Cerebellar nuclear complex (tissue), 1 donor: ENCODE measurements around the gene CEP97.
A peak's percentile ranks its signal among the peaks of the same experiment; 100 is the strongest.
"Not testable (repeated sequence)": the region's sequence is repeated elsewhere in the genome, so short reads cannot be mapped to it uniquely, and the experiment has no call there.

Source experiments
- DNase-seq, 2 experiments: peaks; one replicate each; lab custom pipeline; 2025; lab: John Stamatoyannopoulos, UW

The CEP97 gene, protein sequence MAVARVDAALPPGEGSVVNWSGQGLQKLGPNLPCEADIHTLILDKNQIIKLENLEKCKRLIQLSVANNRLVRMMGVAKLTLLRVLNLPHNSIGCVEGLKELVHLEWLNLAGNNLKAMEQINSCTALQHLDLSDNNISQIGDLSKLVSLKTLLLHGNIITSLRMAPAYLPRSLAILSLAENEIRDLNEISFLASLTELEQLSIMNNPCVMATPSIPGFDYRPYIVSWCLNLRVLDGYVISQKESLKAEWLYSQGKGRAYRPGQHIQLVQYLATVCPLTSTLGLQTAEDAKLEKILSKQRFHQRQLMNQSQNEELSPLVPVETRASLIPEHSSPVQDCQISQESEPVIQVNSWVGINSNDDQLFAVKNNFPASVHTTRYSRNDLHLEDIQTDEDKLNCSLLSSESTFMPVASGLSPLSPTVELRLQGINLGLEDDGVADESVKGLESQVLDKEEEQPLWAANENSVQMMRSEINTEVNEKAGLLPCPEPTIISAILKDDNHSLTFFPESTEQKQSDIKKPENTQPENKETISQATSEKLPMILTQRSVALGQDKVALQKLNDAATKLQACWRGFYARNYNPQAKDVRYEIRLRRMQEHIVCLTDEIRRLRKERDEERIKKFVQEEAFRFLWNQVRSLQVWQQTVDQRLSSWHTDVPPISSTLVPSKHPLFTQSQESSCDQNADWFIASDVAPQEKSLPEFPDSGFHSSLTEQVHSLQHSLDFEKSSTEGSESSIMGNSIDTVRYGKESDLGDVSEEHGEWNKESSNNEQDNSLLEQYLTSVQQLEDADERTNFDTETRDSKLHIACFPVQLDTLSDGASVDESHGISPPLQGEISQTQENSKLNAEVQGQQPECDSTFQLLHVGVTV

DNA sequence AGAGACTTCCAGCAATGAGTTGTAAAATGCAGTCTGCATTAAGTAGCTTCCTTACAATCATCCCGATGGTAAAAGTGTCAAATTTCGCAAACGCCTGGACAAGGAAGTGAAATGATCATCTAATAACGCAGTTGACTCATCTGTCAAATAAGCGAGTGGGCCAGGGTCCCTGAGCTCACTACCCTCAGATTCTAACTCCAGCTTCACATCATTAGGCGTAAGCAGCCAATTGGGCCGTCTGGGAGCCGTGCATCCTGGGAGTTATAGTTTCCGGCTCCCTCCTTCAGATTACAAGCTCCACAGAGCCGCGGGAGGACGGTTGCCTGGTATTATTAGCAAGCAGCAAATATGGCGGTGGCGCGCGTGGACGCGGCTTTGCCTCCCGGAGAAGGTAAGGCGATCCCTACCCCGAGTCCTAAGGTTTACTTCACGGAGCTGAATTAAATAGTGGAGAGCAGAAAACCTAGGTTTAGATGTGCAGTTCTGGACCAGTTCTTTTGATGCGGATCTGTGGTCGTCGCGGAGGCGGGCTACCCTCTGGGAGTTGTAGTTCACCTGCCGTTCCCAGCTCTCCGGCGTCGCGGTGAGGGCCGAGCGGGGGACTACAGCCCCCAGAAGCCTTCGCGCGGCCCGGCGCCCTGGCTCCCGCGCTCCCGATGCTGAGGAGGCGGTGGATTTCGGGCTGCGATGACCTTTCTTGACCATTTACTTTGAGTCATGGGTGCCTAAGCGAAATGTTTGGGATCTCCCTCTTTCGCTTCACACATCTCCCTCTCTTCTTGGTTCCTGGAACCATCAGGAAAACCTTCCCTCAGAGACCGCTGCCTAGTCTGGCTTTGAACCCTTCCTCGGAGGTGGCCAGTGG is at the start of gene CEP97:
TSS of gene CEP97 (plus strand) at position 286 of the 865 bp plus-strand sequence. CDS start at position 349, 63 bp downstream.
- peak; percentile 26 to 85 for DNase-seq

DNA sequence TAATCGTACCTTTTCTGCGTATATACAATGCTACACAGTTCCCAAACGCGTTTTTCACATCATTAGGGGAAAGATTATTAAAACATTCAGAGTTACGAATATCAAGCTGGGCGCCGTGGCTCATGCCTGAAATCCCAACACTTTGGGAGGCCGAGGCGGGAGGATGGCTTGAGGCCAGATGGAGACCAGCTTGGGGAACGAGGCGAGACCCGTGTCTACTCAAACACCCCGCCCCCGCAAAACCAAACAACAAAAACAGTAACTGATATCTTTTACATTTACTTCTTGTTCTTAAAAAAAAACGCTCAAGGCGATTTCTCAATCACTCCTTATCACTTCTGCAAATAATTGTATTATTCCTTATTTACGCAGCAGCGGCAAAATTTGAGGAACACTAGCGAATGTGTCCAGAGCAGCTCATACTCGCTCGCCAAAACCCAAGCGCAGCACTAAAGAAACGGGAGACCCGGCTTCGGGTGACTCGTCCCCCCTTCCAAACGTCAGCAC is 48.7 kb upstream of the CEP97 start:
- DNase-seq, result no peak

DNA sequence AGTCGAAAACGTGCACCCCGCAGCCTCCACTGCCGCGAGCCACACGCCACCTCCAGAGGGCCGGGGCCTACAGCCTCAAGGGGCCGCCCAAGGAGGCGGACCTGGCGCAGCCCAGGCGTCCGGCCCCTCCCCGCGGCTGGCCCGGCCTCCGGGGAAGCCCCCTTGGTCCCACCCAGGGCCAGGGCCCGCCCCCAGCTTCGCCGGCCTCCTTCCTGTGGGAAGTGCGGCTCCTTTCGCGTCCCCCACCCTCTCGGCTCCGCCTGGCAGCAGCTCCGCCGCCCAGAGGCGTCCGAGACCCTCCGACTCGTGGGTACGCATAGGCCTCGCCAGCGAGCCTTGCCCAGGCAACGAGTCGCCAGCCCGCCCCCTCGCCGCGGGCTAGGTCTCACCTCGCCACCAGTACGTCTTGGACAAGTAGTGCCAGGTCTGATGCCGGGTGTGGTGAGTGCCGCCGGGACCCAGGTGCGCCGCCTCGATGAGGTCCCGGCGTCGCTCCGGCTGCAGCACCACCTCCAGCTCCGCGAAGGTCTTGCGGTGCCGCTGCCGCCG is 48.1 kb upstream of the CEP97 start:
- DNase-seq, result no peak

DNA sequence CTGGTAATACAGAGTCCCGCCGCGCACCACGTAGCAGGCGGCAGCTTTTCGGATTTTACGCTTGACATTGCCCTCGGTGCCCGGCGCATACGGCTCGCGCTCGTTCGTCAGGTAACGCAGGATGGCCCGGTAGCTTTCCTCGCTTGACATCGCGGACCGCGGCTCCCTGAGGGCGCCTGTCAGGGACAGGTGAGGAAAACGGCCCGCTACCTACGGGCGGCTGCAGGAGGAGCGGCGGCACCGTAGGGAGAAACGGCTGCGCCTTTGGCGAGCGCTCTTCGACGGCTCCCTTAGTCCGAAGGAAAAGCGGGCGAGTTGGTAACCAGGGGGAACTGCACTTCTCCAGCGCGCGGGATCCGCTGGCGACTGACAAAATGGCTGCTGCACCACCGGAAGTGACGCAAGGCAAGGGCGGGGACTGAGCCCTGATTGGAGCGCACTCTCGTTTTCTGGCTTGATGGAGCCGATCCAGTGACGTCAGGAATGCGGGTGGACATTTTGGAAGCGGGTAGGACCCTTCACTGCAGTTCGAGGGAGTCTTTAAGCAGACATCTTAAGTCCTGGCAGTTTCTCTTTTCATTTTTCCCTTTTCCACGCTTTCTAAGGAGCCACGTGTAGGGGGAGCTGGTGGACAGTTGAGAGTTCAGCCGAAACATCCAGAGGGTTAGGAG is 47.5 kb upstream of the CEP97 start, which contains the start of gene ZBTB11:
TSS of gene ZBTB11 (minus strand) at position 368 of the 671 bp plus-strand sequence. CDS start at position 150, 218 bp downstream.
- DNase-seq, result no peak

DNA sequence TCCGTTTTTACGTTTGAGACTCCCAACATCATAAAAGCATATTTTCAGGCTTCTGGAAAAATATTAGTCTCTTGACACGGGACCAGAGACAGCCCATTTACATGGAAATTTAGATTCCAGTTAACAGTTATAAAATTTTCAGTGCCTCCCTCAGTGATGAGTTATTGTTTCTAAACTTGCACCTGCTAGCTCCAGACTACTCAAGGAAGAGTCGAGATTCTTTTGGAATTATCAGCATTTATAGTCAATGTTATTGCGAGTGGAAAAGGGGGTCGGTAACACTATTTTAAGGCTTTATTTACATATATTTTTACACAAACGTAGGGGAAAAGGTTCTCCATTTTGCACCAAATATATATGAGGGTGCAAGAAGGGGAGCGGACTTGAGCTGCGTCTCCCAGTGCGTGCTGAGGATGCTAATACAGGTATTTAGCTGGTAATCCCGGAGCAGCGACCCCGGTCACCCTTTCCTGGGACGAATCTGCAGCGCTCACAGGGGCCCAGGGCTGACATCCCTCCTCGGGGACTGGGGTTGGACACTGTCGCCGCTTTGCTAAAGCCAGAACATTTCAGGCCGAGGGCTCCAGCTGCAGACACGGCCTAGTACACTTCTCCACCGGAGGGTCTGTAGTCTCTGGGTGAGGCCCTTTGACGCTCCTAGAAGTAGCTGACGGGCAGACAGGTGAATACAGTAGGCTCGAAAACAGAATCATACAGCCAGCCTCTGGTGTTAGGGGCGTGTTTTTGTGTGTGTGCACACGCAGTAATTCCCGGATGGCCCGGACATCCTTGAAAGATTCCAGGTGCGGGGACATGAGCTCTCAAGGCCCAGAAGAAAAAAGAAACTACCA is 46.8 kb upstream of the CEP97 start:
- DNase-seq, result no peak

DNA sequence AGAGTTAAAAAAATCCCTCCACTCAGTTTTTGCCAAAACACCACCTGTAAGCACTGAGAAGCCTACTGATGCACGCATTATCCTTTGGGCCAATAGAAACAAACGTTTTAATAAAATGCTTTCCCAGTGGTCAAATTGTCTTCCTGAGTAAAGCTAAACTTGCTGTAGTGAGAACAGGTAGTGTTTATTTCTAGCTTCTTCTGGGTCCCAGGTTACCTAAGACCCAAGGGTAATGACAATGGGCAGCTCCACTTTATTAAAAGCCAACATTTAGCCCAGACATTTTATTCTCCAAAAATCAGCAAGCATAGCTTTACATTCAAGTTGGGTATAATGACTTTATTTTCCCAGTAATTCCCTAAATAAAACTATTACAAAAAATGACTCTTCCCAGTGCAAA is 45.6 kb upstream of the CEP97 start:
- not testable (repeated sequence) for DNase-seq

DNA sequence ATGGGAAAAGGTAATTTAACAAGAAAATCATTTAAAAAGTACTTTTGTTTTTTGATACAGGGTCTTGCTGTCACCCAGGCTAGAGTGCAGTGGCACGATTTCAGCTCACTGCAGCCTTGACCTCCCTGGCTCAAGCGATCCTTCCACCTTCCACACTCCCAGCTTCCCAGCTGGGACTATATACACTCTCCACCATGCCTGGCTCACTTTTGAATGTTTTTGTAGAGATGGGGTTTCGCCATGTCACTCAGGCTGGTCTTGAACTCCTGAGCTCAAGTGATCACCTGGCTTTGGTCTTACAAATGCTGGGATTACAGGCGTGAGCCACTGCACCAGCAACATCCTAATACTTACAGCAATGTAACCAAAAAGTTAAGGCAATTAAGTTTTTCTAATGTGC is 43.9 kb upstream of the CEP97 start:
- DNase-seq, result no peak

DNA sequence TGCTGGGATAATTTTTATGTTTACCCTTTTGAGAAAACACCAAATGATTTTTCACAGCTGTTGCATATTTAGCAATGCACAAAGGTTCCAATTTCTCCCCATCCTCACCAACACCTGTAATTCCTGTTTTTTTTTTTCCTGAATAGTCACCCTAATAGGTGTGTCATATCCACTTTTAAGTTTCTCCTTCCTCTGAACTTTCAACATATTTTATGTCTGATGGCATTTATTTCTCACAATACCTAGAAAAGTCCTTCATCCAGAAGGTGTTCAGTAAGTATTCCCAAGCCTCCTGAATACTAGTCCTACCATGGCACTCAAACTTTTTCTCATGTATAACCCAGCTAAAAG is 39.4 kb upstream of the CEP97 start:
- DNase-seq, result no peak

DNA sequence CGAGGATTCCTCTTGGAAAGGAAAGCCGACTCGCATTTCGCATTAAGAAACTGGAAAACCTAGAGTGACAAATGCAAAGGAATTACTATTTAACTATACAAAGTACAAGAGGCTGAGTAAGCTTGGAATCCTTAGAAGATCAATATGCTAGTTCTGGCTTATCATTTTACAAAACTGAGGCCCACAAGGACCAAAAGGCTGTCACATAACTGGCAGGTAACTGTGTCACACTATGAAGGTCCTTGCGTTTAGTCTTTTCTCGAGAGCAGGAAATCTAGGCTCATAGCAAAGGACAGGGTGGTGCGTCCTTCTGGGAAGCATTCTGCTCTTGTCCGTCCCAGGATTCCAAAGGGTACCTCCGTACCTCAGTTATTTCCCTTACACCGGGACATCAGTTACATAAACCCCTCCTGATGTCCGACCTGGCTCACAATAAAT is 38.5 kb upstream of the CEP97 start:
- DNase-seq, result no peak

DNA sequence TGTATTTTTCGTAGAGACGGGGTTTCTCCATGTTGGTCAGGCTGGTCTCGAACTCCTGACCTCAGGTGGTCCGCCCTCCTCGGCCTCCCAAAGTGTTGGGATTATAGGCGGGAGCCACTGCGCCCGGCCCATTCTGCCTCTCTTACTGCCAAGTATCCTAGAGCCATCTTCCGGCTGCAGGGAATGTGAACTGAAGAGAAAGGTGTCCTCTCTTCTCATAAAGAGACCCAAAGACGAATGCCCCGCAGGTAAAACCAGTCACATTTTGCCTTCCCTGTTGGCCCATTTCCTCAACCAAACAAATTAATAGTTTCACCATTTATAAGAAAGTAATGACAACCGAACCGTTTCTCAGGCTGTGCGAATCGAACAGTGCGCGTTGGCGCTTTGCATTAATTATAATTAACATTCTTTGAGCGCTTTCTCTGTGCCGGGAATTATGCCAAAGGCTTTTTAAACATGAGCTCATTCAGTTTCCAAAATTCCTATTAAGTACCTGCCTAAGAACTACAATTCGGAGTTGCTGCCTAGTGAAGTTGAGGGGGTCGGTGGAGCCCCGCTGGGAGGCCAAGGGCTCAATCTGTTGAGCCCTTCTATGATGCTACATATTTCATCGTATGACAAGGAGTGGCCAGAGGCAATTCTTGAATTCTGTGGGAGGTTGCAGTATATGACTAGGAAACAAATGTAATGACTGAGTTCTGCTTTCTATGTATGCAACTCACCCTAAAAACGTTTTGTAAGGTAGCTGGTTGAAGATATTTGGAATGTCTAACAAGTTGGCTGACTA is 37.1 kb upstream of the CEP97 start:
- DNase-seq, result no peak

DNA sequence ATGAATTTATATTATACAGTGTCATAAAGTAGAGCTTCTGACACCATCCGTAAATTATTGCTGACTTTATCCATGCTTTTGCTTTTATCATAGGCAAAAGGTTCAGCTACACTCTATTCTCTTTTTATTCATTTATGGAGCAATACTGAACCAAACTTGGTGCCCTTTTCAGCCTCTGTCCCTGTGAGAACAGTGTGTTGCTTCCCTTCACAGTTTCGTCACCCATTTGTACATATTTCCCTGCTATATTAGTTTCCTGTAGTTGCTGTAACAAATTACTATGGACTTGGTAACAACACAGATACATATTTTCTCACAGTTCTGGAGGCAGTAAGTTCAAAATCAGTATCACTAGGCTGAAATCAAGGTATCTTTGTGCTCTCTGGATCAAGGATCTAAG is 35.1 kb upstream of the CEP97 start:
- DNase-seq, result no peak

DNA sequence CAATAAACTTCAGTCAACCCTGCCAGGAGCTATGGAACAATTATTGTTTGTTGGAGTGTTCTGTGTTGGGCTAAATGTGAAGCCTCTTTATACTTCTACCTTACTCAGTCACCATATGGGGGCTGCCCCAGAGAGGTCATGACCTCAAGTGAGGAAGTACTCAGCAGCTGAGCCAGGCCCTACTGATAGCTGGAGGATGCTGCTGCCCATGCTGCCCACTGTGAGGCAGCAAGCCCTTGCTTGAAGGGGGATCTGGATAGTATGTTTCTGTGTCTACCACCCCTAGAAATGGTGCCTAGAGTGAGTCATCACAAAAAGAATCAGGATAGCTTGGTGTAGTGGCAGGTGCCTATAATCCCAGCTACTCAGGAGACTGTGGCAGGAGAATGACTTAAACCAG is 33.4 kb upstream of the CEP97 start:
- DNase-seq, result no peak

DNA sequence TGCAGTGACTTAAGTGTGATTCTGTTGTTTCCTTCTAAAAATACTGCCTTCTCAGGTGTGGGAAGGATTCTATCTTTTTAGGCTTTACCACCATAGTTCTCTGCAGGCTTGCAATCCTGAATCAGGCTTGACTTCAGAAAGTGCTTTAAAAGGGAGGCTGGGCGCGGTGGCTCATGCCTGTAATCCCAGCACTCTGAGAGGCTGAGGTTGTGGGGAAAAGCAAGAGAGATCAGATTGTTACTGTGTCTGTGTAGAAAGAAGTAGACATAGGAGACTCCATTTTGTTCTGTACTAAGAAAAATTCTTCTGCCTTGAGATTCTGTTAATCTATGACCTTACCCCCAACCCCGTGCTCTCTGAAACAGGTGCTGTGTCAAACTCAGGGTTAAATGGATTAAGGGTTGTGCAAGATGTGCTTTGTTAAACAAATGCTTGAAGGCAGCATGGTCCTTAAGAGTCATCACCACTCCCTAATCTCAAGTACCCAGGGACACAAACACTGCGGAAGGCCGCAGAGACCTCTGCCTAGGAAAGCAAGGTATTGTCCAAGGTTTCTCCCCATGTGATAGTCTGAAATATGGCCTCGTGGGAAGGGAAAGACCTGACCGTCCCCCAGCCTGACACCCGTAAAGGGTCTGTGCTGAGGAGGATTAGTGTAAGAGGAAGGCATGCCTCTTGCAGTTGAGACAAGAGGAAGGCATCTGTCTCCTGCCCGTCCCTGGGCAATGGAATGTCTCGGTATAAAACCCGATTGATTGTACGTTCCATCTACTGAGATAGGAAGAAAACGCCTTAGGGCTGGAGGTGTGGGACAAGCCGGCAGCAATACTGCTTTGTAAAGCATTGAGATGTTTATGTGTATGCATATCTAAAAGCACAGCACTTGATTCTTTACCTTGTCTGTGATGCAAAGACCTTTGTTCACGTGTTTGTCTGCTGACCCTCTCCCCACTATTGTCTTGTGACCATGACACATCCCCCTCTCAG is 32.4 kb upstream of the CEP97 start:
- not testable (repeated sequence) for DNase-seq

DNA sequence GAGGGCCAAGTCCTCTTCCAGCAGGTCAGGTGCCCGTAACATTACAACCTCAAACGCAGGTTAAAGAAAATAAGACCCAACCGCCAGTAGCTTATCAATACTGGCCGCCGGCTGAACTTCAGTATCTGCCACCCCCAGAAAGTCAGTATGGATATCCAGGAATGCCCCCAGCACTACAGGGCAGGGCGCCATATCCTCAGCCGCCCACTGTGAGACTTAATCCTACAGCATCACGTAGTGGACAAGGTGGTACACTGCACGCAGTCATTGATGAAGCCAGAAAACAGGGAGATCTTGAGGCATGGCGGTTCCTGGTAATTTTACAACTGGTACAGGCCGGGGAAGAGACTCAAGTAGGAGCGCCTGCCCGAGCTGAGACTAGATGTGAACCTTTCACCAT is 30.9 kb upstream of the CEP97 start:
- not testable (repeated sequence) for DNase-seq

DNA sequence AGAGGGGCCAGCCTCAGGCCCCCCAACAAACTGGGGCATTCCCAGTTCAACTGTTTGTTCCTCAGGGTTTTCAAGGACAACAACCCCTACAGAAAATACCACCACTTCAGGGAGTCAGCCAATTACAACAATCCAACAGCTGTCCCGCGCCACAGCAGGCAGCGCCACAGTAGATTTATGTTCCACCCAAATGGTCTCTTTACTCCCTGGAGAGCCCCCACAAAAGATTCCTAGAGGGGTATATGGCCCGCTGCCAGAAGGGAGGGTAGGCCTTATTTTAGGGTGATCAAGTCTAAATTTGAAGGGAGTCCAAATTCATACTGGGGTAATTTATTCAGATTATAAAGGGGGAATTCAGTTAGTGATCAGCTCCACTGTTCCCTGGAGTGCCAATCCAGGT is 29.6 kb upstream of the CEP97 start:
- DNase-seq, result not testable (repeated sequence)

DNA sequence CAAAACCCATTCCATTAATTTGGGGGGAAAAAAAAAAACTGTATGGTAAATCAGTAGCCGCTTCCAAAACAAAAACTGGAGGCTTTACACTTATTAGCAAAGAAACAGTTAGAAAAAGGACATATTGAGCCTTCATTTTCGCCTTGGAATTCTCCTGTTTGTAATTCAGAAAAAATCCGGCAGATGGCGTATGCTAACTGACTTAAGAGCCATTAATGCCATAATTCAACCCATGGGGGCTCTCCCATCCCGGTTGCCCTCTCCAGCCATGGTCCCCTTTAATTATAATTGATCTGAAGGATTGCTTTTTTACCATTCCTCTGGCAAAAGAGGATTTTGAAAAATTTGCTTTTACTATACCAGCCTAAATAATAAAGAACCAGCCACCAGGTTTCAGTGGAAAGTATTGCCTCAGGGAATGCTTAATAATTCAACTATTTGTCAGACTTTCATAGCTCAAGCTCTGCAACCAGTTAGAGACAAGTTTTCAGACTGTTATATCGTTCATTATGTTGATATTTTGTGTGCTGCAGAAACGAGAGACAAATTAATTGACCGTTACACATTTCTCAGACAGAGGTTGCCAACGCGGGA is 28.5 kb upstream of the CEP97 start:
- DNase-seq, result no peak
